SK-N-SH (cell line): ENCODE data around the gene CCDC191. TPM values are rescaled to one million over a fixed set of nuclear protein-coding genes. Genes with fewer than 3 reads are reported as not detected.

Experiments used
- CTCF ChIA-PET: fragments of 300-600, 350-600 bp; formaldehyde crosslinking; extraction: SDS; loops from one replicate; lab custom pipeline; 2021; lab: Yijun Ruan, JAX
- POLR2A ChIA-PET: fragments of 350-600 bp; sonication (Branson Sonifier 250); formaldehyde crosslinking; extraction: SDS; loops from one replicate; lab custom pipeline; 2020; ENCODE audit warnings: antibody characterized with exemption, inconsistent platforms; lab: Yijun Ruan, JAX
- DNase-seq: peaks from one replicate; pipeline ENCODE4 v3.0.0; 2012
- H2AFZ ChIP-seq: fragments of 200-600 bp; sonication (generic); 2 replicates; pipeline ENCODE4 v1.8.1; 2016; ENCODE audit warnings: antibody characterized with exemption, mild to moderate bottlenecking, low read depth
- H3F3A ChIP-seq: fragments of 200-600 bp; sonication (generic); replicated peaks from 2 replicates; pipeline ENCODE3; 2016; ENCODE audit warnings: antibody characterized with exemption, mild to moderate bottlenecking; ENCODE audit not compliant: insufficient read depth
- H3K27ac ChIP-seq, 2 experiments: fragments of 200-500 bp in 1 of 2; fragments of 200-600 bp in 1 of 2; sonication (Bioruptor generic) in 1 of 2; sonication (generic), shearing (Covaris generic) in 1 of 2; 2 replicates each; pipeline versions ENCODE4 v1.5.1 to v1.6.1; 2014 to 2016; ENCODE audit warnings: low read depth in 2 of 2, inconsistent platforms in 1 of 2, low read length in 1 of 2, mild to moderate bottlenecking in 1 of 2, mixed read lengths in 1 of 2
- H3K27me3 ChIP-seq: fragments of 200-600 bp; sonication (generic), shearing (Covaris generic); 2 replicates; pipeline ENCODE4 v1.6.1; 2016; ENCODE audit warnings: mixed run types; ENCODE audit not compliant: insufficient read depth
- H3K36me3 ChIP-seq, 2 experiments: fragments of 200-500 bp in 1 of 2; fragments of 200-600 bp in 1 of 2; sonication (Bioruptor generic) in 1 of 2; sonication (generic) in 1 of 2; replicated peaks in 1 of 2; 2 replicates each; pipeline versions ENCODE3 to v1.5.1; 2014 to 2016; ENCODE audit warnings: low read length in 1 of 2, mild to moderate bottlenecking in 1 of 2; ENCODE audit not compliant: insufficient read depth in 2 of 2, control insufficient read depth in 1 of 2
- H3K4me1 ChIP-seq, 2 experiments: fragments of 200-500 bp in 1 of 2; fragments of 200-600 bp in 1 of 2; sonication (Bioruptor generic) in 1 of 2; sonication (generic), shearing (Covaris generic) in 1 of 2; 2 replicates each; pipeline versions ENCODE4 v1.5.1 to v1.6.1; 2014 to 2016; ENCODE audit warnings: low read depth in 1 of 2, low read length in 1 of 2, mixed run types in 1 of 2; ENCODE audit not compliant: insufficient read depth in 2 of 2, control insufficient read depth in 1 of 2
- H3K4me2 ChIP-seq: fragments of 200-600 bp; sonication (generic), shearing (Covaris generic); 2 replicates; pipeline ENCODE4 v1.6.1; 2017; ENCODE audit warnings: mixed run types
- H3K4me3 ChIP-seq, 2 experiments: fragments of 200-500 bp in 1 of 2; fragments of 200-600 bp in 1 of 2; sonication (Bioruptor generic) in 1 of 2; sonication (generic), shearing (Covaris generic) in 1 of 2; 2 replicates each; pipeline versions ENCODE4 v1.5.1 to v1.8.1; 2014 to 2016; ENCODE audit warnings: low read depth in 2 of 2, inconsistent platforms in 1 of 2, low read length in 1 of 2, mild to moderate bottlenecking in 1 of 2, mixed read lengths in 1 of 2, moderate library complexity in 1 of 2
- H3K79me2 ChIP-seq: fragments of 200-600 bp; sonication (generic); 2 replicates; pipeline ENCODE4 v1.8.1; 2017; ENCODE audit warnings: mild to moderate bottlenecking; ENCODE audit not compliant: insufficient read depth
- H3K9ac ChIP-seq: fragments of 200-600 bp; sonication (generic); 2 replicates; pipeline ENCODE4 v1.6.1; 2017; ENCODE audit warnings: mixed run types
- H3K9me2 ChIP-seq: fragments of 200-600 bp; sonication (generic); 2 replicates; pipeline ENCODE4 v1.6.1; 2017; ENCODE audit warnings: mixed run types
- H3K9me3 ChIP-seq: fragments of 200-600 bp; sonication (generic); 2 replicates; pipeline ENCODE4 v1.6.1; 2017; ENCODE audit warnings: mixed run types, mild to moderate bottlenecking, moderate library complexity
- H4K20me1 ChIP-seq: fragments of 200-600 bp; sonication (generic); 2 replicates; pipeline ENCODE4 v1.6.1; 2017; ENCODE audit warnings: mild to moderate bottlenecking, mixed run types; ENCODE audit not compliant: insufficient read depth
- CHD2 ChIP-seq: fragments of 150-350 bp; IDR thresholded peaks from 2 replicates; pipeline ENCODE4 v1.6.1; 2018; ENCODE audit warnings: low read length; ENCODE audit not compliant: partially characterized antibody
- CTCF ChIP-seq: fragments of 200-600 bp; sonication (generic); IDR thresholded peaks from 2 replicates; pipeline ENCODE4 v1.6.1; 2017; ENCODE audit warnings: antibody characterized with exemption, mild to moderate bottlenecking, moderate library complexity
- ELF1 ChIP-seq: IDR thresholded peaks from 2 replicates; pipeline ENCODE4 v1.4.0; 2012
- FOXJ3 ChIP-seq: sonication (generic); formaldehyde crosslinking; IDR thresholded peaks from 2 replicates; pipeline ENCODE4 v1.5.1; 2020; ENCODE audit warnings: mild to moderate bottlenecking, missing genetic modification reagents
- GABPA ChIP-seq: IDR thresholded peaks from 2 replicates; pipeline ENCODE4 v1.4.0; 2012; ENCODE audit warnings: low read depth, mild to moderate bottlenecking
- GATA2 ChIP-seq: sonication (generic); formaldehyde crosslinking; IDR thresholded peaks from 2 replicates; pipeline ENCODE4 v1.5.0; 2020; ENCODE audit warnings: mild to moderate bottlenecking, missing genetic modification reagents
- JUND ChIP-seq: IDR thresholded peaks from 2 replicates; pipeline ENCODE4 v1.4.0; 2012
- MAX ChIP-seq: IDR thresholded peaks from 2 replicates; pipeline ENCODE4 v1.4.0; 2012; ENCODE audit warnings: low read depth
- MEF2A ChIP-seq: IDR thresholded peaks from 2 replicates; pipeline ENCODE4 v1.4.0; 2012; ENCODE audit warnings: low read depth, borderline replicate concordance
- PBX3 ChIP-seq: IDR thresholded peaks from 2 replicates; pipeline ENCODE4; 2012
- POLR2AphosphoS5 ChIP-seq: IDR thresholded peaks from 2 replicates; pipeline ENCODE4 v1.6.1; 2012; ENCODE audit warnings: low read depth, low read length
- REST ChIP-seq: IDR thresholded peaks from 2 replicates; pipeline ENCODE4 v1.6.1; 2012; ENCODE audit warnings: mild to moderate bottlenecking, low read depth, low read length, moderate library complexity
- RFX5 ChIP-seq: IDR thresholded peaks from 2 replicates; pipeline ENCODE4 v1.6.1; 2012; ENCODE audit warnings: mild to moderate bottlenecking, improper control_type of control experiment, low read length
- SIN3A ChIP-seq: IDR thresholded peaks from 2 replicates; pipeline ENCODE4 v1.6.1; 2012; ENCODE audit warnings: low read depth, mild to moderate bottlenecking, low read length, moderate library complexity, borderline replicate concordance
- SMC3 ChIP-seq: IDR thresholded peaks from 2 replicates; pipeline ENCODE4 v1.6.1; 2012; ENCODE audit warnings: low read depth, low read length, improper control_type of control experiment
- TAF1 ChIP-seq: IDR thresholded peaks from 2 replicates; pipeline ENCODE4 v1.6.1; 2012; ENCODE audit warnings: low read depth, mild to moderate bottlenecking, low read length, moderate library complexity, borderline replicate concordance
- TCF12 ChIP-seq: IDR thresholded peaks from 2 replicates; pipeline ENCODE4 v1.4.0; 2012
- USF2 ChIP-seq: fragments of 150-350 bp; IDR thresholded peaks from 2 replicates; pipeline ENCODE4 v1.6.1; 2017; ENCODE audit warnings: antibody characterized with exemption, low read length, low read depth, borderline replicate concordance
- YY1 ChIP-seq: IDR thresholded peaks from 2 replicates; pipeline ENCODE4 v1.4.0; 2012; ENCODE audit warnings: low read depth, mild to moderate bottlenecking
- ZBTB33 ChIP-seq: IDR thresholded peaks from 2 replicates; pipeline ENCODE4 v1.4.0; 2012; ENCODE audit warnings: low read depth, borderline replicate concordance
- WGBS: methylation state at CpG from one replicate; pipeline ENCODE4 v1.1.6; 2017; ENCODE audit warnings: low lambda C conversion rate; 5-methylcytosine and 5-hydroxymethylcytosine counted together
- polyA plus RNA-seq, 3 experiments: library from polyadenylated mRNA; depleted of rRNA; stranded (reverse); fragments of >200 nt; gene quantifications; 2 replicates each; pipeline ENCODE4 v1.2.3, GENCODE V29; 2012

CCDC191 gene
- polyA plus RNA-seq, 1 of the 3 experiments (the other 2 are of a cell fraction): 3.1 TPM

- no peaks in the 10 kb centered on the region for H3K36me3 ChIP-seq
- DNase-seq: no peak
- H3K9me2 ChIP-seq: no peaks in the 10 kb centered on the region
- WGBS: 89% methylated on average over 27 of the region's 27 CpGs
- H4K20me1 ChIP-seq: no peaks in the 10 kb centered on the region
- H3K79me2 ChIP-seq: no peaks in the 10 kb centered on the region
- no peaks in the 10 kb centered on the region for H3F3A ChIP-seq
- no peak overlapping the region for H3K4me3 ChIP-seq
- H3K9ac ChIP-seq: no peak overlapping the region
- CTCF ChIA-PET: no interaction called here
- POLR2A ChIA-PET: no interaction called here
- no peak overlapping the region for H2AFZ ChIP-seq
- H3K27me3 ChIP-seq: no peaks in the 10 kb centered on the region
- no peaks in the 10 kb centered on the region for H3K9me3 ChIP-seq
- H3K4me1 ChIP-seq: no peaks in the 10 kb centered on the region
- no peak overlapping the region for H3K4me2 ChIP-seq
- TF ChIP-seq JUND (no peak), ZBTB33 (no peak), SIN3A (no peak), YY1 (no peak), ELF1 (no peak), FOXJ3 (CRISPR knock-in tag) (no peak), GATA2 (CRISPR knock-in tag) (no peak), MAX (no peak), SMC3 (no peak), CHD2 (no peak), GABPA (no peak), TAF1 (no peak), CTCF (no peak), MEF2A (no peak), POLR2AphosphoS5 (no peak), PBX3 (no peak), REST (no peak), TCF12 (no peak), USF2 (no peak), RFX5 (no peak)
- no peak overlapping the region for H3K27ac ChIP-seq
These were observed 46.9 kb upstream of the CCDC191 start for GRCh38 chr3:114103181-114103580.
